HEK293T (cell line): ENCODE measurements around the gene UBXN11.

ENCODE experiments used
- CTCF ChIA-PET: fragments of 350-600 bp; formaldehyde crosslinking; extraction: SDS; loops from one replicate; lab custom pipeline; 2021; ENCODE audit warnings: antibody characterized with exemption, inconsistent platforms; lab: Yijun Ruan, JAX
- POLR2A ChIA-PET: fragments of 350-600 bp; formaldehyde crosslinking; extraction: SDS; loops from one replicate; lab custom pipeline; 2020; ENCODE audit warnings: antibody characterized with exemption, inconsistent platforms; lab: Yijun Ruan, JAX
- DNase-seq: peaks from one replicate; pipeline ENCODE4 v3.0.0; 2012; ENCODE audit warnings: mixed read lengths; ENCODE audit errors: extremely low spot score
- ARNT ChIP-seq: fragments of 450-650 bp; IDR thresholded peaks from 2 replicates; pipeline ENCODE4 v1.6.1; 2017; ENCODE audit warnings: mild to moderate bottlenecking
- BHLHE40 ChIP-seq: fragments of 450-650 bp; IDR thresholded peaks from 2 replicates; pipeline ENCODE4 v1.6.1; 2016; ENCODE audit warnings: mild to moderate bottlenecking, moderate library complexity, borderline replicate concordance
- CTBP1 ChIP-seq: fragments of 450-650 bp; IDR thresholded peaks from 2 replicates; pipeline ENCODE4 v1.6.1; 2016; ENCODE audit warnings: borderline replicate concordance
- ELF4 ChIP-seq: fragments of 450-650 bp; IDR thresholded peaks from 2 replicates; pipeline ENCODE4 v1.6.1; 2017; ENCODE audit warnings: antibody characterized with exemption
- FOXA1 ChIP-seq: fragments of 450-650 bp; IDR thresholded peaks from 2 replicates; pipeline ENCODE4 v1.6.1; 2016; ENCODE audit warnings: mild to moderate bottlenecking
- FOXK2 ChIP-seq: fragments of 450-650 bp; IDR thresholded peaks from 2 replicates; pipeline ENCODE4 v1.6.1; 2016; ENCODE audit warnings: mild to moderate bottlenecking
- FOXM1 ChIP-seq: fragments of 450-650 bp; IDR thresholded peaks from 2 replicates; pipeline ENCODE4 v1.6.1; 2017; ENCODE audit warnings: mild to moderate bottlenecking, borderline replicate concordance
- HDGF ChIP-seq: fragments of 450-650 bp; IDR thresholded peaks from 2 replicates; pipeline ENCODE4 v1.6.1; 2017; ENCODE audit warnings: antibody characterized with exemption, borderline replicate concordance
- L3MBTL2 ChIP-seq: fragments of 450-650 bp; conservative IDR thresholded peaks from 2 replicates; pipeline ENCODE4 v1.6.1; 2016; ENCODE audit warnings: mild to moderate bottlenecking
- LEF1 ChIP-seq: fragments of 450-650 bp; IDR thresholded peaks from 2 replicates; pipeline ENCODE4 v1.6.1; 2017; ENCODE audit warnings: mild to moderate bottlenecking, borderline replicate concordance
- NFRKB ChIP-seq: fragments of 450-650 bp; IDR thresholded peaks from 2 replicates; pipeline ENCODE4 v1.6.1; 2016; ENCODE audit warnings: mild to moderate bottlenecking, moderate library complexity
- SP1 ChIP-seq: fragments of 450-650 bp; IDR thresholded peaks from 2 replicates; pipeline ENCODE4 v1.6.1; 2017
- SUZ12 ChIP-seq: fragments of 450-650 bp; IDR thresholded peaks from 2 replicates; pipeline ENCODE4 v1.6.1; 2016; ENCODE audit warnings: mild to moderate bottlenecking
- TARDBP ChIP-seq: fragments of 450-650 bp; IDR thresholded peaks from 2 replicates; pipeline ENCODE4 v1.6.1; 2016
- ZNF384 ChIP-seq: fragments of 450-650 bp; IDR thresholded peaks from 2 replicates; pipeline ENCODE4 v1.6.1; 2016
- TF ChIP-seq, protein P1 (sequence below): fragments of 450-650 bp; IDR thresholded peaks from 2 replicates; pipeline ENCODE4 v1.6.1; 2016

Gene UBXN11

DNA sequence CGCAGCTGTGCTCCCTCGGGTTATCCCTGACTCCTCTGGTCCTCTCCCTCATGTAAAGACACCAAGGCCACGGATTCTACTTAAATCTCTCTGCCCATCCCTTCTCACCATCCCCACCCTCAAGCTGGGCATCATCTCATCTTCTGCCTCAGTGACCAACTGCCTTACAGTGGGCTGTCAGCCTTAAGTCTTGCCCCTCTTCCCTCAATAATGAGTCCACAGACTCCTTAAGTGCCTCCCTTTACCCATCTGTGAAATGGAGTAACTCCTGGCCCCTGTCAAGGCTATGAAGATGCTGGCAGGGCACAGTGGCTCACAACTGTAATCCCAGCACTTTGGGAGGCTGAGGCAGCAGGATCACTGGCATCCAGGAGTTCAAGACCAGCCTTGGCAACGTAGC, 14.5 kb downstream of the UBXN11 start:
- DNase-seq = no peak
- TF ChIP-seq LEF1 (no peak), ELF4 (no peak), FOXA1 (no peak), ARNT (no peak), SP1 (no peak), NFRKB (no peak), L3MBTL2 (no peak), TARDBP (no peak), SUZ12 (no peak), CTBP1 (no peak), ZNF384 (no peak), FOXM1 (no peak), BHLHE40 (no peak), FOXK2 (no peak)
- TF ChIP-seq, protein P1, sequence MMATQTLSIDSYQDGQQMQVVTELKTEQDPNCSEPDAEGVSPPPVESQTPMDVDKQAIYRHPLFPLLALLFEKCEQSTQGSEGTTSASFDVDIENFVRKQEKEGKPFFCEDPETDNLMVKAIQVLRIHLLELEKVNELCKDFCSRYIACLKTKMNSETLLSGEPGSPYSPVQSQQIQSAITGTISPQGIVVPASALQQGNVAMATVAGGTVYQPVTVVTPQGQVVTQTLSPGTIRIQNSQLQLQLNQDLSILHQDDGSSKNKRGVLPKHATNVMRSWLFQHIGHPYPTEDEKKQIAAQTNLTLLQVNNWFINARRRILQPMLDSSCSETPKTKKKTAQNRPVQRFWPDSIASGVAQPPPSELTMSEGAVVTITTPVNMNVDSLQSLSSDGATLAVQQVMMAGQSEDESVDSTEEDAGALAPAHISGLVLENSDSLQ = no peak
- CTCF ChIA-PET = no interaction called here

DNA sequence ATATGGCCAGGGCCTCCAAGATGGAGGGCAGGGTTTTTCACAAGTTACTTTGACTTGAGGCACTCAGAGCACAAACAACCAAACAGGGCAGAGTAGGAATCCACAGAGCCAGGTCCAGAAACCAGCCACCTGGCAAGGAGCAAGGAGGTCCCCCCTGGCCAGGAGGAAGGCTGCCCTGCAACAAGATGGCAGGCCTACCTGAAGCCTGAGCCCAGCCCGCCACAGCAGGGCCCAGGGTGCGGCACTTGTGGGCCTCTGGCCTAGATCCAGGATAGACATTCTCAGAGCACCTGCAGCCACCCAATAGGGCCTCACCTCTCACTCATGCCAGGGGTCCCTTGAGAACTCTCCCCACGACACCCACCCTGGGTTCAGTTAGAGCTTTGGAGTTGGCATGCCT, 15.0 kb downstream of the UBXN11 start:
- CTCF ChIA-PET = no interaction called here
- DNase-seq = no peak
- POLR2A ChIA-PET = no interaction called here
- no peak for TF ChIP-seq BHLHE40
- TF ChIP-seq SP1 = no peak
- TF ChIP-seq HDGF = no peak
- TF ChIP-seq ZNF384 = no peak
- no peak for TF ChIP-seq LEF1
- TF ChIP-seq CTBP1 = no peak
- TF ChIP-seq, protein P1 = no peak
- no peak for TF ChIP-seq FOXM1
- TF ChIP-seq SUZ12 = no peak
- no peak for TF ChIP-seq ELF4
- no peak for TF ChIP-seq FOXK2
- TF ChIP-seq ARNT = no peak
- TF ChIP-seq L3MBTL2 = no peak
- TF ChIP-seq NFRKB = no peak
- no peak for TF ChIP-seq TARDBP

More for the DNA sequence above, 14.5 kb downstream of the UBXN11 start:
- POLR2A ChIA-PET = no interaction called here

DNA sequence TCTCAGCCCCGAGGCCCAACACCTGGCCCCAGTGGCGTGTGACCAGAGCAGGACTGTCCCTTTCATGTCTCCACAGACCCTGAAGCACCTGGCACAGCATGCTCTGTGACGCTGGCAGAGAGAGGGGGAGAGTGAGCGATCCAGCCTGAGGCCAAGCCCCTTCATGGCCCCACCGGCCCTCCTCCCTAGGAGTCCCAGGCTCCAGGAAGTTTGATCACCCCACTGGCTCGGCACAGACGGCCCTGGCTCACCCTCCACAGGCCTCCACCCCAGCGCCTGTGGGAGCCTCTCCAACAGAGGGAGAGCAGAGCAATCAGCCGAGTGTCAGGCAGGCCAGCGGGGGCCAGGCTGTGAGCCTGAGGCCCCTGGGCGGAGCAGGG, 15.6 kb downstream of the UBXN11 start:
- DNase-seq = no peak
- POLR2A ChIA-PET = no interaction called here
- CTCF ChIA-PET = no interaction called here
- no peak for TF ChIP-seq FOXA1
- TF ChIP-seq ZNF384 = no peak
- TF ChIP-seq CTBP1 = no peak
- TF ChIP-seq ARNT = no peak
- no peak for TF ChIP-seq SUZ12
- no peak for TF ChIP-seq BHLHE40
- no peak for TF ChIP-seq HDGF
- no peak for TF ChIP-seq FOXM1
- TF ChIP-seq NFRKB = no peak
- no peak for TF ChIP-seq SP1

DNA sequence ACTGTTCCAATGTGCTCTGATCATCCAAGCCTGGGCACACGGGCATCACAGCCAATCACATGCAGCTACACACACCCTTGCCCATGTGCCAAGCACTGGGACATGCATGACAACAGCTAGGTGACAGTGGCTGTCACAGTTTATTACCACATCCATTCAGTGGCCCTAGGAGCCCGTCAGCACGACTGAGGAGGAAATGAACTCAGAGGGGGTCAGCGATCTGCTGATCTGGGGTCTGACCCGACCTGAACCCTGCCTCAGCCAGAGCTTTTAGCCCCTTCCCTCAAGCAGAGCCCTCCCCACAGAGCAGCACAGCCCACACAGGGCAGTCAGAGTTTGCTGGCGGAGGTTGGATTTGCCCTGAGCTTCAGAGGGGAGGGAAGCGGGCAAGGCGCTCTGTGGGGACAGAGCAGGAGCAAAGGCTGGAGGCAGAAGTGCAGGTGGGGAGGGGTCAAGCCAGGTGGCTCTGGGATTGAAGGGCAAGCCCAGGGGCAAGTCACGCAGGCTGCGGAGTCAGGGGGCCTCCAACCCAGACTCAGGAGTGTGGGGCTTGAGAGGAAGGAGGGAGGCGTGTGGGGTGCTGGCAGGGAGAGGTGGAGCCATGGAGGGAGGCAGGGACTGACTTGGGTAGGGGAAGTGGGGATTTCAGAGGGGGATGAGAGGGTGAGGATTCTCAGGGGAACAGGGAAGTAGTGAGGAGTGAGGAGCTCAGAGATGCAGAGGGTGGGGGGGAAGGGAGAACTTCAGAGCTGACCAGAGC, 16.1 kb downstream of the UBXN11 start:
- TF ChIP-seq, protein P1 = no peak
- TF ChIP-seq FOXA1 = no peak
- no peak for TF ChIP-seq BHLHE40
- TF ChIP-seq ZNF384 = no peak
- TF ChIP-seq SP1 = no peak
- no peak for TF ChIP-seq FOXK2
- no peak for TF ChIP-seq ARNT
- no peak for TF ChIP-seq L3MBTL2
- no peak for TF ChIP-seq CTBP1
- no peak for TF ChIP-seq HDGF
- no peak for TF ChIP-seq TARDBP
- TF ChIP-seq LEF1 = no peak
- TF ChIP-seq SUZ12 = no peak
- no peak for TF ChIP-seq ELF4
- no peak for TF ChIP-seq FOXM1
- no peak for TF ChIP-seq NFRKB
- DNase-seq = no peak
- CTCF ChIA-PET = interaction anchor here (2.2 kb wide), 1 partner anchor 31 kb away, joined by 6 read pairs; no protein-coding TSS in a partner anchor
- POLR2A ChIA-PET = no interaction called here

DNA sequence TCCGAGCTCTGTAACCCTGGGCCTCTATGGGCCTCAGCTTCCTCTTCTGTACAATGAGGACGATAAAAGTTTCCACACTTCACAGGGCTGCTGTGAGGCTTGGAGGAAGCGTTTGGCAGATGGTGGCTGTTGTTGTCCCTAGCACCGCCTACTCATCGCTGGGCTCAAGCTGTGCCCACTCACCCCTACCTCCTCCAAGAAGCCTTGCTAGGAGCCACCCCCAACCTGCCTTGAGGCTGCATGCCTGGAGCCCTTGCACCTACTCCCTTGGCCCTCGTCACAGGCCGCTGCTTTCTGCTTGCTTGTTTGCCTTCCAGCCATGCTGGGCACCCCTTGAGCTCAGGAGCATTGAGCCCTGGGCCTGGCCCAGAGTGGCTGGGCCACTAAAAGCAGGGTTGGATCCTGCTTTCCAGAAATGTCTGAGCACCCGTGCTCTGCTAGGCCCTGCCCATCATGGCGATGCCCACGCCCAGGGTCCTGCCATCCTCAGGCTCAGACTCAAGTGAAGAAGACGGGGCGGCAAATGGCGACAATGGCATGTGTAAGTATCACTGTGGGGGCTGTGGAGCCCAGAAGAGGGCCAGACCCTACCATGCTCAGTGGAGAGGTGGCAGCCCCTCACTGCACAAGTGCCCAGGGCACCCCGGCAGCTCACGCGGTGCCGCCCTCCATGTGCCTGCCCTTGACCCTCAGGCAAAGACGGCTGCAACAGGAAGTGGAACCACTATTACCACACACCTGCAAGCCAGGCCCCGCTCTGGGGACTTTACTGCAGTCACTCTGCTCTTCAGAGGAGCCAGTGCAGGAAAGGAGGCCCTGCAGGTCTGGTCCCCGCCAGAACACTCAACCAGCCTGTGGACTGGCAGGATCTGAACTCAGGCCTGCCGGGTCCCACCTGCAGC, 17.0 kb downstream of the UBXN11 start:
- CTCF ChIA-PET = interaction anchor here (1.1 to 2.2 kb wide), 4 partner anchors 10 to 32 kb away, joined by 3 to 6 read pairs (median 4); partner anchors contain the start of gene SH3BGRL3
- POLR2A ChIA-PET = interaction anchor here (1.3 kb wide), 1 partner anchor 18 kb away, joined by 5 read pairs; the partner anchor contains the start of gene UBXN11
- no peak for TF ChIP-seq CTBP1
- TF ChIP-seq ELF4 = no peak
- no peak for TF ChIP-seq FOXM1
- no peak for TF ChIP-seq HDGF
- TF ChIP-seq, protein P1 = no peak
- no peak for TF ChIP-seq FOXA1
- TF ChIP-seq ZNF384 = no peak
- no peak for TF ChIP-seq SP1
- no peak for TF ChIP-seq SUZ12
- no peak for TF ChIP-seq TARDBP
- TF ChIP-seq ARNT = no peak
- no peak for TF ChIP-seq L3MBTL2
- no peak for TF ChIP-seq FOXK2
- TF ChIP-seq NFRKB = no peak
- TF ChIP-seq LEF1 = no peak
- TF ChIP-seq BHLHE40 = no peak
- DNase-seq = no peak
